Stimulated activated CD4-positive, alpha-beta T cell treated with anti-CD3 and anti-CD28 coated beads, Interleukin-2, amount 100 ng/mL, for 4 hours (primary cell): ENCODE measurements around the gene GRM1.
"Not testable (repeated sequence)": the region's sequence is repeated elsewhere in the genome, so short reads cannot be mapped to it uniquely, and the experiment has no call there.

ENCODE experiments used
- DNase-seq: peaks from one replicate; pipeline ENCODE4 v3.0.0-alpha.2; 2020; ENCODE audit warnings: low read depth

The GRM1 gene

GRCh38 chr6:146194434-146194833, 165.6 kb downstream of the GRM1 start:
- DNase-seq: no peak

- no peak for DNase-seq
These were observed 171.3 kb downstream of the GRM1 start for GRCh38 chr6:146200176-146200575.

- DNase-seq: no peak
These were observed 173.7 kb downstream of the GRM1 start for GRCh38 chr6:146202570-146202969.

GRCh38 chr6:146209942-146210341, 181.1 kb downstream of the GRM1 start:
- no peak for DNase-seq

- DNase-seq: no peak
These were observed 181.7 kb downstream of the GRM1 start for GRCh38 chr6:146210406-146211083.

GRCh38 chr6:146211646-146212045, 182.8 kb downstream of the GRM1 start:
- no peak for DNase-seq

- DNase-seq: no peak
These were observed 183.9 kb downstream of the GRM1 start for GRCh38 chr6:146212781-146213180.

- DNase-seq: no peak
These were observed 190.2 kb downstream of the GRM1 start for GRCh38 chr6:146219101-146219500.

GRCh38 chr6:146224449-146224848, 195.6 kb downstream of the GRM1 start:
- no peak for DNase-seq

- no peak for DNase-seq
These were observed 196.1 kb downstream of the GRM1 start for GRCh38 chr6:146224988-146225387.

GRCh38 chr6:146240322-146240721, 211.5 kb downstream of the GRM1 start:
- no peak for DNase-seq

- DNase-seq: no peak
These were observed 211.9 kb downstream of the GRM1 start for GRCh38 chr6:146240807-146241206.

GRCh38 chr6:146243646-146244045, 214.8 kb downstream of the GRM1 start:
- not testable (repeated sequence) for DNase-seq

GRCh38 chr6:146244630-146245143, 215.8 kb downstream of the GRM1 start:
- DNase-seq: no peak

GRCh38 chr6:146246028-146246427, 217.2 kb downstream of the GRM1 start:
- DNase-seq: no peak

- DNase-seq: no peak
These were observed 224.8 kb downstream of the GRM1 start for GRCh38 chr6:146253691-146254090.

- DNase-seq: no peak
These were observed 229.3 kb downstream of the GRM1 start for GRCh38 chr6:146258206-146258605.

GRCh38 chr6:146260886-146261285, 232.0 kb downstream of the GRM1 start:
- DNase-seq: no peak

- DNase-seq: no peak
These were observed 236.2 kb downstream of the GRM1 start for GRCh38 chr6:146265056-146265455.

- DNase-seq: no peak
These were observed 238.6 kb downstream of the GRM1 start for GRCh38 chr6:146267447-146267846.

- DNase-seq: no peak
These were observed 239.1 kb downstream of the GRM1 start for GRCh38 chr6:146267946-146268345.

GRCh38 chr6:146269482-146269881, 240.6 kb downstream of the GRM1 start:
- no peak for DNase-seq

GRCh38 chr6:146271163-146271562, 242.3 kb downstream of the GRM1 start:
- DNase-seq: not testable (repeated sequence)

- DNase-seq: no peak
These were observed 244.6 kb downstream of the GRM1 start for GRCh38 chr6:146273490-146273889.
